ENCODE measurements around the gene PTPRB. TPM values are rescaled to one million over a fixed set of nuclear protein-coding genes. Genes with fewer than 3 reads are reported as not detected.

Gene PTPRB
- total and polyA plus RNA-seq, 2 of the 8 experiments (the other 6 are each of a cell fraction or from before 2014, with no cell fraction given), result 0.36 to 0.58 TPM

DNA sequence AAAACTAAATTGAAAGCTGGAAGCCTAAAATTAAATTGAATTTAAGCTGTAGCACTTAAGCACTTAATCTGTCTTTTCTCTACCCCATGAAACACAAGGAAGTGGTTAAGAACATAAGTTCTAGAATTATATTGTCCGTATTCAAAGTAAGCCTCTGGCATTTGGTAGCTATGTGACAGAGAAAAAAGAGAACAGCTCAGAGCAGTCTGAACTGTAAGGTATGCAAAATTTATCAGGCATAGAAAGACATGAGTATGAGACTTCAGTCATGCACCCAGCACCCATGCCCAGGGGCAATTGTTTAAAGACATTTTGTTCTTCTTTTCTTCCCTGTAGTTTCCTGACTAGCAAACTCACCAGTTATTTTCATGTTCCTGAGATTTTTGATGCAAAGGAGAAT, 154.5 kb downstream of the PTPRB start:
- no peak overlapping the region for H2AK5ac ChIP-seq (ENCODE audit: low read depth, low read length)
- H3K36me3 ChIP-seq (ENCODE audit: control insufficient read depth in 2 of 4, insufficient read depth in 4 of 4, low read length in 3 of 4), result no peaks in the 10 kb centered on the region
- H3K18ac ChIP-seq (ENCODE audit: extremely low read depth, low read length), result no peak overlapping the region
- FAIRE-seq (no peak), DNase-seq (ENCODE audit: low read depth in 1 of 2, low spot score in 2 of 2) (no peak)
- H3K9ac ChIP-seq (replicated peaks in 1 of 4; ENCODE audit: extremely low read depth in 1 of 4, low read depth in 3 of 4, low read length in 3 of 4), result no peak overlapping the region
- H2BK15ac ChIP-seq (ENCODE audit: low read length), result no peak overlapping the region
- H3K79me1 ChIP-seq (ENCODE audit: low read depth, low read length), result no peaks in the 10 kb centered on the region
- no peak overlapping the region for H3K23ac ChIP-seq (ENCODE audit: insufficient read length)
- no peaks in the 10 kb centered on the region for H3K23me2 ChIP-seq (ENCODE audit: low read depth, low read length)
- H3K56ac ChIP-seq (replicated peaks; ENCODE audit: insufficient read length, low read depth, low read length), result no peak overlapping the region
- H4K5ac ChIP-seq (ENCODE audit: insufficient read length, low read depth, low read length), result no peak overlapping the region
- no peaks in the 10 kb centered on the region for H3K27me3 ChIP-seq (replicated peaks in 1 of 4; ENCODE audit: control insufficient read depth in 3 of 4, extremely low read depth in 1 of 4, insufficient read depth in 3 of 4, low read length in 3 of 4)
- no peak overlapping the region for H3K14ac ChIP-seq (ENCODE audit: insufficient read length)
- TF ChIP-seq ZNF274 (IDR thresholded peaks at IDR 0.05; ENCODE audit: borderline replicate concordance, extremely low read depth, low read length) (no peak), KDM1A (IDR thresholded peaks at IDR 0.05; ENCODE audit: borderline replicate concordance, low read length) (no peak), EGR1 (IDR thresholded peaks at IDR 0.05; ENCODE audit: borderline replicate concordance, low read depth, low read length) (no peak), BRCA1 (IDR thresholded peaks at IDR 0.05; ENCODE audit: low read depth, low read length) (no peak), SP2 (IDR thresholded peaks at IDR 0.05; ENCODE audit: low read length) (no peak), SRF (IDR thresholded peaks at IDR 0.05; ENCODE audit: low read depth, low read length) (no peak), GABPA (IDR thresholded peaks at IDR 0.05; ENCODE audit: borderline replicate concordance, insufficient read depth, low read length) (no peak), FOSL1 (IDR thresholded peaks at IDR 0.05; ENCODE audit: insufficient read depth, low read depth, low read length) (no peak), PHF8 (conservative IDR thresholded peaks at IDR 0.05; ENCODE audit: low read depth, low read length) (no peak)
- no peak overlapping the region for H3K4ac ChIP-seq (replicated peaks; ENCODE audit: insufficient read length, low read depth, low read length)
- H2BK5ac ChIP-seq (ENCODE audit: low read depth, low read length), result no peak overlapping the region
- 71% methylated on average over 1 of the region's 1 CpG; no CpG with 5 or more reads in 1 of the 2 experiments for WGBS, 2 experiments (ENCODE audit: extremely low coverage in 1 of 2, insufficient coverage in 1 of 2, insufficient read length in 1 of 2, insufficient replicate concordance in 2 of 2, low coverage in 1 of 2, low lambda C conversion rate in 2 of 2, missing lambda C conversion rate in 1 of 2)
- H2BK12ac ChIP-seq (ENCODE audit: low read depth, low read length), result no peak overlapping the region
- no peak overlapping the region for H3K27ac ChIP-seq (ENCODE audit: low read depth, low read length)
- H3K9me3 ChIP-seq (ENCODE audit: insufficient read depth in 2 of 2, low read depth in 1 of 2, low read length in 1 of 2), result no peaks in the 10 kb centered on the region
- H3K79me2 ChIP-seq (ENCODE audit: control insufficient read depth in 1 of 2, insufficient read depth in 2 of 2, low read length in 2 of 2), result no peaks in the 10 kb centered on the region
- no peak overlapping the region for H2BK20ac ChIP-seq (ENCODE audit: low read length)
- no peak overlapping the region for H2BK120ac ChIP-seq (replicated peaks; ENCODE audit: low read depth, low read length)
- no peak overlapping the region for H3K4me2 ChIP-seq (ENCODE audit: insufficient read depth in 1 of 2, low read depth in 2 of 2, low read length in 2 of 2)
- H4K20me1 ChIP-seq (replicated peaks in 1 of 2; ENCODE audit: control insufficient read depth in 1 of 2, insufficient read depth in 2 of 2, low read length in 2 of 2), result no peaks in the 10 kb centered on the region
- CTCF ChIA-PET (ENCODE audit: partially characterized antibody), result interaction anchor here (0.7 kb wide), 1 partner anchor 273 kb away, joined by 3 read pairs; no protein-coding TSS in a partner anchor
- POLR2A ChIA-PET (ENCODE audit: partially characterized antibody), result no interaction called here
- H3K4me3 ChIP-seq (ENCODE audit: extremely low read depth in 1 of 4, insufficient read depth in 2 of 4, low read depth in 3 of 4, low read length in 4 of 4), result no peak overlapping the region
- H3K4me1 ChIP-seq (replicated peaks in 1 of 4; ENCODE audit: control insufficient read depth in 3 of 4, insufficient read depth in 4 of 4, low read length in 3 of 4), result no peaks in the 10 kb centered on the region
- H4K91ac ChIP-seq (replicated peaks; ENCODE audit: insufficient read length, low read length), result no peak overlapping the region
- no peak overlapping the region for H4K8ac ChIP-seq (ENCODE audit: extremely low read depth, insufficient read depth, low read length)
- no peak overlapping the region for H2AFZ ChIP-seq (ENCODE audit: low read length)

All from H1 (cell line).